ENCODE data around the gene XXYLT1. TPM values are rescaled to one million over a fixed set of nuclear protein-coding genes. Genes with fewer than 3 reads are reported as not detected.

XXYLT1 gene
- total and polyA plus RNA-seq, 2 of the 4 experiments (the other 2 are of a cell fraction): 14.7 to 18.1 TPM

- H3K9me3 ChIP-seq (ENCODE audit: control insufficient read depth, insufficient read depth, low read length): no peaks in the 10 kb centered on the region
- 60% methylated on average over 1 of the region's 15 CpGs; no CpG with 5 or more reads in 1 of the 2 experiments for WGBS, 2 experiments (ENCODE audit: extremely low coverage in 2 of 2, insufficient read length in 1 of 2)
- H2BK15ac ChIP-seq (ENCODE audit: low read depth, low read length): no peak overlapping the region
- H3K27ac ChIP-seq (ENCODE audit: insufficient read depth, low read length): no peak overlapping the region
- no peak overlapping the region for H4K8ac ChIP-seq (ENCODE audit: low read depth in 2 of 2, low read length in 2 of 2)
- no peak overlapping the region for H3K56ac ChIP-seq (ENCODE audit: extremely low read depth, insufficient read depth, low read length)
- H3K27me3 ChIP-seq (ENCODE audit: control insufficient read depth, insufficient read depth, low read length): peaks cover 22% of the 10 kb centered on the region
- H3K9me1 ChIP-seq (ENCODE audit: insufficient read depth, low read length): no peaks in the 10 kb centered on the region
- no peak overlapping the region for H2BK20ac ChIP-seq (ENCODE audit: low read depth, low read length)
- no peak overlapping the region for H2BK120ac ChIP-seq (ENCODE audit: low read depth, low read length)
- H3K9ac ChIP-seq (ENCODE audit: low read depth, low read length): no peak overlapping the region
- no peak overlapping the region for H4K91ac ChIP-seq (ENCODE audit: insufficient read depth, low read depth, low read length)
- no peak overlapping the region for H2BK5ac ChIP-seq (ENCODE audit: low read depth, low read length, poor library complexity, severe bottlenecking)
- H3K79me1 ChIP-seq (ENCODE audit: low read depth in 1 of 2, low read length in 2 of 2): no peaks in the 10 kb centered on the region
- CTCF ChIA-PET: no interaction called here
- H3K23ac ChIP-seq (ENCODE audit: low read depth, low read length): no peak overlapping the region
- no peak overlapping the region for H2AK5ac ChIP-seq (ENCODE audit: low read depth, low read length)
- dilution Hi-C loops (cut with HindIII; ENCODE audit: low sequenced_read_pairs, unreplicated experiment) (no loop called here), in situ Hi-C loops (cut with MboI; ENCODE audit: low sequenced_read_pairs) (no loop called here), intact Hi-C loops (cut with micrococcal nuclease) (no loop called here)
- POLR2A ChIA-PET (ENCODE audit: unreplicated experiment): no interaction called here
- no peak for DNase-seq
- H3K14ac ChIP-seq (replicated peaks; ENCODE audit: low read depth, low read length): no peak overlapping the region
- H2AK9ac ChIP-seq (replicated peaks; ENCODE audit: low read depth, low read length, poor library complexity): no peak overlapping the region
- H2AFZ ChIP-seq (replicated peaks; ENCODE audit: low read length, poor library complexity): no peak overlapping the region
- no peaks in the 10 kb centered on the region for H4K20me1 ChIP-seq (ENCODE audit: insufficient read depth, low read length)
- H4K5ac ChIP-seq (ENCODE audit: low read depth, low read length): no peak overlapping the region
- BruUV-seq (replicated peaks): no TSS peak
- TF ChIP-seq NFE2L2 (IDR thresholded peaks at IDR 0.05; ENCODE audit: low read depth, low read length) (no peak), CEBPB (IDR thresholded peaks at IDR 0.05; ENCODE audit: low read depth, low read length) (no peak), RCOR1 (IDR thresholded peaks at IDR 0.05; ENCODE audit: insufficient replicate concordance, low read length) (no peak), MAFK (IDR thresholded peaks at IDR 0.05; ENCODE audit: low read depth, low read length) (no peak), SMC3 (IDR thresholded peaks at IDR 0.05; ENCODE audit: low read depth, low read length) (no peak), MXI1 (IDR thresholded peaks at IDR 0.05; ENCODE audit: borderline replicate concordance, low read depth, low read length) (no peak), CTCF (conservative IDR thresholded peaks at IDR 0.05; ENCODE audit: low read depth, low read length) (no peak), ELK1 (IDR thresholded peaks at IDR 0.05; ENCODE audit: borderline replicate concordance, low read depth, low read length) (no peak)
- no peak for ATAC-seq (ENCODE audit: low read depth)
- no peak overlapping the region for H3K4me2 ChIP-seq (ENCODE audit: low read depth, low read length)
- no peaks in the 10 kb centered on the region for H3K4me1 ChIP-seq (ENCODE audit: control insufficient read depth, insufficient read depth, low read length)
- no peak overlapping the region for H3K4me3 ChIP-seq (ENCODE audit: insufficient read depth, low read depth, low read length)
- H3K36me3 ChIP-seq (ENCODE audit: control insufficient read depth, insufficient read depth, low read length): no peaks in the 10 kb centered on the region
- H3K18ac ChIP-seq (ENCODE audit: low read depth, low read length): no peak overlapping the region
- H3K4ac ChIP-seq (ENCODE audit: low read depth, low read length): no peak overlapping the region
Observed at GRCh38 chr3:195058336-195059005, 212.5 kb downstream of the XXYLT1 start.

Data from IMR-90 (cell line).